ENCODE data around the gene DEPDC1B.
"Not testable (repeated sequence)": the region's sequence is repeated elsewhere in the genome, so short reads cannot be mapped to it uniquely, and the experiment has no call there.

DEPDC1B gene

DNA sequence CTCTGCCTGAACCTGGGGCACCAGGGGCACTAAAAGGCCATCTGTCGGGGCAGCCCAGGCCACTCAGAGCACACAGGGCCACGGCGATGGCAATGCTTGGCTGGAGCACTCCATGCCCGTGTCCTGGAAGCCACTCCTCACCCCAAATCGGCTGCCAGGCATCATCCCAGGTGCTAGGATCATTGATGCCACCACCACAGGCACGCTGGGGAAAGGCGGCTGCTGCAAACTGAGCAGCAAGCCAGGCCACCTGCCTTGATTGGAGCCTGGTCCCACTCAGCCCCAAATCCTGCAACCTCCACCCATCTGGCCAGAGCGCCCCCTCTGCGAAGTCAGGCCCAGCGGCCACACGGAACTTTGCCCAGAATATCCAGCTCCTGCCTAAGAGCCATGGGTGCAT, 67.8 kb downstream of the DEPDC1B start:
- Histone ChIP-seq H2AFZ (ENCODE audit: low read depth) (no peak overlapping the region), H4K20me1 (ENCODE audit: insufficient read depth) (no peaks in the 10 kb centered on the region), H3K4me1 (ENCODE audit: low read depth, poor library complexity, severe bottlenecking) (no peaks in the 10 kb centered on the region), H3K4me3 (IDR thresholded peaks at IDR 0.05; ENCODE audit: insufficient read depth, low read depth, low read length) (no peak overlapping the region), H3K9ac (no peak overlapping the region), H3K27me3 (ENCODE audit: insufficient read depth, low read depth) (no peaks in the 10 kb centered on the region), H3K4me2 (no peak overlapping the region), H3K27ac (no peak overlapping the region), H3K79me2 (ENCODE audit: insufficient read depth, low read depth) (no peaks in the 10 kb centered on the region), H3K36me3 (ENCODE audit: insufficient read depth) (no peaks in the 10 kb centered on the region)
- TF ChIP-seq, protein P1, sequence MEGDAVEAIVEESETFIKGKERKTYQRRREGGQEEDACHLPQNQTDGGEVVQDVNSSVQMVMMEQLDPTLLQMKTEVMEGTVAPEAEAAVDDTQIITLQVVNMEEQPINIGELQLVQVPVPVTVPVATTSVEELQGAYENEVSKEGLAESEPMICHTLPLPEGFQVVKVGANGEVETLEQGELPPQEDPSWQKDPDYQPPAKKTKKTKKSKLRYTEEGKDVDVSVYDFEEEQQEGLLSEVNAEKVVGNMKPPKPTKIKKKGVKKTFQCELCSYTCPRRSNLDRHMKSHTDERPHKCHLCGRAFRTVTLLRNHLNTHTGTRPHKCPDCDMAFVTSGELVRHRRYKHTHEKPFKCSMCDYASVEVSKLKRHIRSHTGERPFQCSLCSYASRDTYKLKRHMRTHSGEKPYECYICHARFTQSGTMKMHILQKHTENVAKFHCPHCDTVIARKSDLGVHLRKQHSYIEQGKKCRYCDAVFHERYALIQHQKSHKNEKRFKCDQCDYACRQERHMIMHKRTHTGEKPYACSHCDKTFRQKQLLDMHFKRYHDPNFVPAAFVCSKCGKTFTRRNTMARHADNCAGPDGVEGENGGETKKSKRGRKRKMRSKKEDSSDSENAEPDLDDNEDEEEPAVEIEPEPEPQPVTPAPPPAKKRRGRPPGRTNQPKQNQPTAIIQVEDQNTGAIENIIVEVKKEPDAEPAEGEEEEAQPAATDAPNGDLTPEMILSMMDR (conservative IDR thresholded peaks at IDR 0.05; ENCODE audit: low read depth, low read length), result no peak

DNA sequence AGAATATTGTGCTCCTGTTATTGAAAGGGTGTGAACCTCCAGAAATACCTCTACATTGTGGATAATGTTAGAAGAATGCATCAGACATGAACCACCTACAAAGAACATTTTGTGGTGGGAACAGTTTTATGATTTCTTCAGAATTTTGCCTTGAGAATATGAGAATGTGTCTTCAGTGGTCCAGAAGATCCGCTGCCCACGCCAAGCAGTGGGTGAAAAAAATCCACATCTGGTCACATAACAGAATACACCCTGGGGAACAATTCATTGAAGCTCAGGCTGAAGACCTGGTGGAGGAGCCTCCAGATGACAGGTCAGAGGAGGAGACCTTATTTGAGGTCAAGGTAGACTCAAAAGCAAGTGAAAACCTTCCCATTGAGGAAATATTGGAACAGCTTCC, 69.1 kb downstream of the DEPDC1B start:
- H3K36me3 ChIP-seq (ENCODE audit: insufficient read depth), result no peaks in the 10 kb centered on the region
- no peaks in the 10 kb centered on the region for H3K27me3 ChIP-seq (ENCODE audit: insufficient read depth, low read depth)
- no peaks in the 10 kb centered on the region for H3K4me1 ChIP-seq (ENCODE audit: low read depth, poor library complexity, severe bottlenecking)
- H3K27ac ChIP-seq, result no peak overlapping the region
- H3K4me3 ChIP-seq (IDR thresholded peaks at IDR 0.05; ENCODE audit: insufficient read depth, low read depth, low read length), result no peak overlapping the region
- TF ChIP-seq, protein P1 (conservative IDR thresholded peaks at IDR 0.05; ENCODE audit: low read depth, low read length), result no peak
- no peak overlapping the region for H2AFZ ChIP-seq (ENCODE audit: low read depth)
- no peak overlapping the region for H3K4me2 ChIP-seq
- no peak overlapping the region for H3K9ac ChIP-seq
- H4K20me1 ChIP-seq (ENCODE audit: insufficient read depth), result no peaks in the 10 kb centered on the region
- no peaks in the 10 kb centered on the region for H3K79me2 ChIP-seq (ENCODE audit: insufficient read depth, low read depth)

DNA sequence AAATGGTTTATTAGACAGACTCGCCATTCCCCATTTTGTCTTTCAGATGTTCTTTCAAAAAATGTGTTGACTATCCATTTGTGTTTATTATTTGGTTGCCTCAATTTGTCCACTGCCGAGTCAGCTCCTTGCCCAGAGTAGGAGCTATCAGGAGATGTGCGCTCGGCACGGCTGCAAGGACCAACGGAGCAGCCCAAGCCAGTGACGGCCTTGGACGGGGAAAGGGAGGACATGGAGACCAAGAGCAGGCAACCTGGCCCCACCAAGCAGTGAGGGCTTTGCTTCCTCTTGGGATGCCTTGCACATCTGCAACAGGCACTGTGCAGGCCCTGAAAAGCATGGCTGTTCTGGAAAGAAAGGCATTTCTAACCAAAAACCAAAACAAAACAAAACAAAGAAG, 69.8 kb downstream of the DEPDC1B start:
- Histone ChIP-seq H3K79me2 (ENCODE audit: insufficient read depth, low read depth) (no peaks in the 10 kb centered on the region), H3K36me3 (ENCODE audit: insufficient read depth) (no peaks in the 10 kb centered on the region), H3K4me2 (no peak overlapping the region), H3K4me1 (ENCODE audit: low read depth, poor library complexity, severe bottlenecking) (no peaks in the 10 kb centered on the region), H2AFZ (ENCODE audit: low read depth) (no peak overlapping the region), H4K20me1 (ENCODE audit: insufficient read depth) (no peaks in the 10 kb centered on the region), H3K4me3 (IDR thresholded peaks at IDR 0.05; ENCODE audit: insufficient read depth, low read depth, low read length) (no peak overlapping the region), H3K27me3 (ENCODE audit: insufficient read depth, low read depth) (no peaks in the 10 kb centered on the region), H3K27ac (no peak overlapping the region), H3K9ac (no peak overlapping the region)
- TF ChIP-seq, protein P1 (conservative IDR thresholded peaks at IDR 0.05; ENCODE audit: low read depth, low read length), result no peak

DNA sequence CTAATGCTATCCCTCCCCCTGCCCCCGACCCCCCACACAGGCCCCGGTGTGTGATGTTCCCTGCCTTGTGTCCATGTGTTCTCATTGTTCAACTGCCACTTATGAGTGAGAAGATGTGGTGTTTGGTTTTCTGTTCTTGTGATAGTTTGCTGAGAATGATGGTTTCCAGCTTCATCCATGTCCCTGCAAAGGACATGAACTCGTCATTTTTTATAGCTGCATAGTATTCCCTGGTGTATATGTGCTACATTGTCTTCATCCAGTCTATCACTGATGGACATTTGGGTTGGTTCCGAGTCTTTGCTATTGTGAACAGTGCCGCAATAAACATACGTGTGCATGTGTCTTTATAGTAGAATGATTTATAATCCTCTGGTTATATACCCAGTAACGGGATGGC, 75.1 kb downstream of the DEPDC1B start:
- H3K79me2 ChIP-seq (ENCODE audit: insufficient read depth, low read depth); H2AFZ ChIP-seq (ENCODE audit: low read depth); H3K4me1 ChIP-seq (ENCODE audit: low read depth, poor library complexity, severe bottlenecking); H3K4me2 ChIP-seq; H3K36me3 ChIP-seq (ENCODE audit: insufficient read depth); H3K9ac ChIP-seq; H3K27me3 ChIP-seq (ENCODE audit: insufficient read depth, low read depth); H4K20me1 ChIP-seq (ENCODE audit: insufficient read depth); H3K27ac ChIP-seq; H3K4me3 ChIP-seq (IDR thresholded peaks at IDR 0.05; ENCODE audit: insufficient read depth, low read depth, low read length): not testable (repeated sequence)

DNA sequence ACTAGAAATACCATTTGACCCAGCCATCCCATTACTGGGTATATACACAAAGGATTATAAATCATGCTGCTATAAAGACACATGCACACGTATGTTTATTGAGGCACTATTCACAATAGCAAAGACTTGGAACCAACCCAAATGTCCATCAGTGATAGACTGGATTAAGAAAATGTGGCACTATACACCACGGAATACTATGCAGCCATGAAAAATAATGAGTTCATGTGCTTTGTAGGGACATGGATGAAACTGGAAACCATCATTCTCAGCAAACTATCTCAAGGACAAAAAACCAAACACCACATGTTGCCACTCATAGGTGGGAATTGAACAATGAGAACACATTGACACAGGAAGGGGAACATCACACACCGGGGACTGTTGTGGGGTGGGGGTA, 79.2 kb downstream of the DEPDC1B start:
- not testable (repeated sequence) for H3K9ac ChIP-seq; H3K79me2 ChIP-seq (ENCODE audit: insufficient read depth, low read depth); H3K27me3 ChIP-seq (ENCODE audit: insufficient read depth, low read depth); H3K4me2 ChIP-seq; H3K4me3 ChIP-seq (IDR thresholded peaks at IDR 0.05; ENCODE audit: insufficient read depth, low read depth, low read length); H3K27ac ChIP-seq; H4K20me1 ChIP-seq (ENCODE audit: insufficient read depth); H3K4me1 ChIP-seq (ENCODE audit: low read depth, poor library complexity, severe bottlenecking); H2AFZ ChIP-seq (ENCODE audit: low read depth); H3K36me3 ChIP-seq (ENCODE audit: insufficient read depth)

Data from KMS-11 (cell line).